Stomach (tissue), 9 donors: ENCODE data around the gene KLHL29. TPM values are rescaled to one million over a fixed set of nuclear protein-coding genes. Genes with fewer than 3 reads are reported as not detected.
A peak's percentile ranks its signal among the peaks of the same experiment; 100 is the strongest.

ENCODE experiments used
- DNase-seq, 2 donors: peaks; one replicate each; pipeline versions ENCODE4 v3.0.0 to v3.0.0-alpha.2; 2013 to 2019
- H3K27ac ChIP-seq, 5 donors: fragments of 200-600 bp in 4 of 5; sonication (generic) in 4 of 5; one replicate each; pipeline ENCODE4 v1.5.1; 2013 to 2019; ENCODE audit warnings: mild to moderate bottlenecking in 1 of 5, moderate library complexity in 1 of 5
- H3K27me3 ChIP-seq, 3 donors: fragments of 200-600 bp; sonication (generic); one replicate each; pipeline ENCODE4 v1.5.1; 2017 to 2019; ENCODE audit warnings: mixed run types in 1 of 3
- H3K36me3 ChIP-seq, 4 donors: fragments of 200-600 bp; sonication (generic); 1 replicate in 3 of 4; 2 replicates in 1 of 4; pipeline ENCODE4 v1.5.1; 2016 to 2019
- H3K4me1 ChIP-seq, 4 donors: fragments of 200-600 bp; sonication (generic); one replicate each; pipeline ENCODE4 v1.5.1; 2016 to 2019
- H3K4me3 ChIP-seq, 4 donors: fragments of 200-600 bp; sonication (generic) in 3 of 4; one replicate each; pipeline ENCODE4 v1.5.1; 2016 to 2019; ENCODE audit warnings: mild to moderate bottlenecking in 1 of 4
- H3K9me3 ChIP-seq, 4 donors: fragments of 200-600 bp; sonication (generic); one replicate each; pipeline ENCODE4 v1.5.1; 2016 to 2019
- EP300 ChIP-seq: sonication (generic); formaldehyde crosslinking; IDR thresholded peaks from one replicate; pipeline ENCODE4 v1.6.1; 2017; ENCODE audit warnings: antibody characterized with exemption
- POLR2A ChIP-seq, 4 donors: fragments of 450-650 bp; IDR thresholded peaks; one replicate each; pipeline ENCODE4 v1.6.1; 2016; ENCODE audit warnings: antibody characterized with exemption in 4 of 4, control low read depth in 2 of 4, mild to moderate bottlenecking in 1 of 4, moderate library complexity in 1 of 4
- POLR2AphosphoS5 ChIP-seq, 3 donors: sonication (generic); formaldehyde crosslinking; IDR thresholded peaks; one replicate each; pipeline ENCODE4 v1.6.1; 2016; ENCODE audit warnings: antibody characterized with exemption in 3 of 3
- WGBS, 5 donors: extraction: QIAGEN DNeasy Blood & Tissue Kit in 3 of 5; methylation state at CpG; one replicate each; pipeline versions ENCODE4 v1.1.5 to v1.1.7; 2013 to 2018; 5-methylcytosine and 5-hydroxymethylcytosine counted together
- intact Hi-C: fragments of 100-400 bp; cut with DNase I; formaldehyde crosslinking; loops from one replicate; pipeline ENCODE4 v1.15.1; 2023; ENCODE audit warnings: low total_unique reads
- polyA plus RNA-seq, 3 donors: library from polyadenylated mRNA; stranded (reverse); fragments of 200-250 nt; gene quantifications; one replicate each; pipeline ENCODE4 v1.2.3, GENCODE V29; 2013
- total RNA-seq, 5 donors: library from RNA; depleted of rRNA; stranded (reverse); fragments of >200 nt; gene quantifications; one replicate each; pipeline versions ENCODE4 v1.1.0 to v1.2.3, GENCODE V29; 2014 to 2016
- TF ChIP-seq, protein P1 (sequence below), 7 experiments: fragments of 450-650 bp in 4 of 7; fragments of 200-600 bp in 3 of 7; sonication (generic) in 3 of 7; IDR thresholded peaks; one replicate each; pipeline ENCODE4 v1.5.1; 2016 to 2019; ENCODE audit warnings: antibody characterized with exemption in 7 of 7, control low read depth in 2 of 7, mild to moderate bottlenecking in 1 of 7
- donor health status: healthy with polysubstance abuse.
- donor health status: Bipolar disorder and iron deficiency.
- donor health status: healthy.

The KLHL29 gene
- total and polyA plus RNA-seq, 8 donors, result under 0.01 to 6.6 (median 1.3) TPM

- DNase-seq, result peak in 1 of 2 donors; percentile 47
- H3K4me3 ChIP-seq, result peak overlapping the region in 1 of 4 donors; percentile 2
- TF ChIP-seq POLR2A (IDR thresholded peaks at IDR 0.05) (no peak), EP300 (no peak), POLR2AphosphoS5 (IDR thresholded peaks at IDR 0.05) (no peak)
- TF ChIP-seq, protein P1, sequence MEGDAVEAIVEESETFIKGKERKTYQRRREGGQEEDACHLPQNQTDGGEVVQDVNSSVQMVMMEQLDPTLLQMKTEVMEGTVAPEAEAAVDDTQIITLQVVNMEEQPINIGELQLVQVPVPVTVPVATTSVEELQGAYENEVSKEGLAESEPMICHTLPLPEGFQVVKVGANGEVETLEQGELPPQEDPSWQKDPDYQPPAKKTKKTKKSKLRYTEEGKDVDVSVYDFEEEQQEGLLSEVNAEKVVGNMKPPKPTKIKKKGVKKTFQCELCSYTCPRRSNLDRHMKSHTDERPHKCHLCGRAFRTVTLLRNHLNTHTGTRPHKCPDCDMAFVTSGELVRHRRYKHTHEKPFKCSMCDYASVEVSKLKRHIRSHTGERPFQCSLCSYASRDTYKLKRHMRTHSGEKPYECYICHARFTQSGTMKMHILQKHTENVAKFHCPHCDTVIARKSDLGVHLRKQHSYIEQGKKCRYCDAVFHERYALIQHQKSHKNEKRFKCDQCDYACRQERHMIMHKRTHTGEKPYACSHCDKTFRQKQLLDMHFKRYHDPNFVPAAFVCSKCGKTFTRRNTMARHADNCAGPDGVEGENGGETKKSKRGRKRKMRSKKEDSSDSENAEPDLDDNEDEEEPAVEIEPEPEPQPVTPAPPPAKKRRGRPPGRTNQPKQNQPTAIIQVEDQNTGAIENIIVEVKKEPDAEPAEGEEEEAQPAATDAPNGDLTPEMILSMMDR (IDR thresholded peaks at IDR 0.05), result no peak
- WGBS, 5 donors, result 64 to 82% (median 77%) methylated on average over 9 of the region's 9 CpGs
- peaks cover 0 to 24% (median 5%) of the 10 kb centered on the region in 4 donors for H3K4me1 ChIP-seq
- H3K9me3 ChIP-seq, result no peaks in the 10 kb centered on the region
- peak overlapping the region in 1 of 5 donors; percentile 78 for H3K27ac ChIP-seq
- H3K36me3 ChIP-seq, result no peaks in the 10 kb centered on the region
- intact Hi-C loops, result no loop called here
- H3K27me3 ChIP-seq, result no peaks in the 10 kb centered on the region
Observed at GRCh38 chr2:23533338-23533695, 148.3 kb downstream of the KLHL29 start.

GRCh38 chr2:23534771-23535170, 149.8 kb downstream of the KLHL29 start:
- TF ChIP-seq EP300 (no peak), POLR2A (IDR thresholded peaks at IDR 0.05) (no peak), POLR2AphosphoS5 (IDR thresholded peaks at IDR 0.05) (no peak)
- TF ChIP-seq, protein P1 (IDR thresholded peaks at IDR 0.05), result no peak
- peak overlapping the region in 1 of 5 donors; percentile 78 for H3K27ac ChIP-seq

DNA sequence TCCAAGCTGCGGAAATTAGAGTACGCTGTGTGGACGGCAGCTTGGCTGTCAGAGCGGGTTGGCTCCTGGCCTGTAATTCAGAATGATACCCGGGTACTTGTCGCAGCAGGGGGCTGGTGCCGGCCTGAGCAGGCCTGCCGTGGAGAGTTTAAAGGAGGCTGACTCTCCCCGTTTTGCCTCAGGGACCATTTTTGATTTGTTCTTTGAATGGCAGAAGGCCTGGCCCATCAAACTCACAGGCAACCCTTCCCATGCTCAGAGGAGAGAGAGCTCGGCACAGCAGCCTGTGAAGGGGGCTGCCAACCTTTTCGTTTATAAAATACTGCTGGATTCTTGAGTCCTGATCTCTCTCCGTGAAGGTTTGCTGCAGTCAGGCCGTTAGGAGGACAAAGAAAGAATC, 151.3 kb downstream of the KLHL29 start:
- TF ChIP-seq EP300, result no peak
- no peak for TF ChIP-seq POLR2AphosphoS5 (IDR thresholded peaks at IDR 0.05)
- TF ChIP-seq, protein P1 (IDR thresholded peaks at IDR 0.05), result no peak
- TF ChIP-seq POLR2A (IDR thresholded peaks at IDR 0.05), result no peak
- intact Hi-C loops, result no loop called here
- H3K27me3 ChIP-seq, result no peaks in the 10 kb centered on the region
- no peak overlapping the region for H3K4me3 ChIP-seq
- peak overlapping the region in 1 of 5 donors; percentile 53 for H3K27ac ChIP-seq
- DNase-seq, result no peak
- H3K9me3 ChIP-seq, result no peaks in the 10 kb centered on the region
- no peaks in the 10 kb centered on the region for H3K36me3 ChIP-seq
- 77 to 90% (median 81%) methylated on average over 13 of the region's 13 CpGs for WGBS, 5 donors
- H3K4me1 ChIP-seq, result peaks cover 0 to 28% (median 6%) of the 10 kb centered on the region in 4 donors

More at GRCh38 chr2:23534771-23535170, 149.8 kb downstream of the KLHL29 start:
- intact Hi-C loops, result no loop called here
- Histone ChIP-seq H3K27me3 (no peaks in the 10 kb centered on the region), H3K4me1 (peaks cover 0 to 24% (median 5%) of the 10 kb centered on the region in 4 donors), H3K36me3 (no peaks in the 10 kb centered on the region), H3K4me3 (no peak overlapping the region), H3K9me3 (no peaks in the 10 kb centered on the region)
- DNase-seq, result no peak
- 76 to 92% (median 80%) methylated on average over 2 of the region's 2 CpGs for WGBS, 5 donors

- intact Hi-C loops, result no loop called here
- Histone ChIP-seq H3K36me3 (no peaks in the 10 kb centered on the region), H3K9me3 (no peaks in the 10 kb centered on the region), H3K4me1 (peaks cover 0 to 33% (median 4%) of the 10 kb centered on the region in 4 donors), H3K27ac (peak overlapping the region in 1 of 5 donors; percentile 26), H3K4me3 (no peak overlapping the region), H3K27me3 (no peaks in the 10 kb centered on the region)
- TF ChIP-seq, protein P1 (IDR thresholded peaks at IDR 0.05), result no peak
- TF ChIP-seq POLR2AphosphoS5 (IDR thresholded peaks at IDR 0.05) (no peak), EP300 (no peak), POLR2A (IDR thresholded peaks at IDR 0.05) (no peak)
- WGBS, 5 donors, result 77 to 86% (median 84%) methylated on average over 5 of the region's 5 CpGs
- DNase-seq, result no peak
Observed at GRCh38 chr2:23537991-23538390, 153.0 kb downstream of the KLHL29 start.
